Endometrial microvascular endothelial cells (primary cell): ENCODE results near the gene SSR3. TPM values are rescaled to one million over a fixed set of nuclear protein-coding genes. Genes with fewer than 3 reads are reported as not detected.

Experiments
- in situ Hi-C: cut with HindIII; loops from 2 replicates; pipeline ENCODE4 v1.10.0; 2017; ENCODE audit warnings: low sequenced_read_pairs, low pct_unique_long_range_greater_than_20kb; ENCODE audit errors: inconsistent ontology term
- total RNA-seq: library from RNA; depleted of rRNA; stranded (reverse); fragments of >200 nt; gene quantifications from one replicate; pipeline ENCODE4 v1.2.3, GENCODE V29; 2015; ENCODE audit errors: inconsistent ontology term

The SSR3 gene
- total RNA-seq, 1 donor from 2014 or later, result 384 TPM

DNA sequence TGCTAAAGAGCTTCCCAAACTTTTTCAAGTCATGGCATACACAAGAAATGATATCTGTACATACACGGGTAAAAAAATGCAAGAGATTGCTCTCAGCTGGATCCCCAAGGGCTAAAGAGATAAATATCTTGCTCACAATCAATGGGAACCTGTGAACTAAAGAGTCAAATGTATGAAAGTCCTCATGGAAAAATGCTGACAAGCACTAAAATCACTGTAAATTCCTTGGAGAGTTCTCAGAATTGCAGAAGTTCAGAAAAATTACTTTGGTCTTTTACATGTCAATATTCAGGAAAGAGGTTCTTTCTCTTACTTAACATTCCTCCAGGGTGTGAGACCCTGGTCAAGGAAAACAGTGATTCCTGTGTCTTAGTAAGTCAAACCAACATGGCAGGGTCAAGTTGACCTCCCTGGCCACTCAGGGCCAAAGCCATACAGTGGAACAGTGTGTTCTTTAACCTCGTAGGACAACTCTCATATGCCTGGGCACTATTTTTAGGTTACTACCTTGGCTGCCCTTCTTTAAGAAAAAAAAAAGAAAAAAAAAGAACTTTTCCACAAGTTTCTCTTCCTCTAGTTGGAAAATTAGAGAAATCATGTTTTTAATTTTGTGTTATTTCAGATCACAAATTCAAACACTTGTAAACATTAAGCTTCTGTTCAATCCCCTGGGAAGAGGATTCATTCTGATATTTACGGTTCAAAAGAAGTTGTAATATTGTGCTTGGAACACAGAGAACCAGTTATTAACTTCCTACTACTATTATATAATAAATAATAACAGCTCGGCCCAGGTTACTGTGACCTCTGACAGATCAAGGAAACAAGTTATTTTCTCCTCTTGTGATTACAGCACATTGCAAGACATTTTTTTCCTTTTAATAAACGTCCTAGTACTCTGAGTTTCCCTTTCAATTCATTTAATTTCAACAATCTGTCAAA is 12.5 kb downstream of the SSR3 start:
- in situ Hi-C loops, result no loop called here

DNA sequence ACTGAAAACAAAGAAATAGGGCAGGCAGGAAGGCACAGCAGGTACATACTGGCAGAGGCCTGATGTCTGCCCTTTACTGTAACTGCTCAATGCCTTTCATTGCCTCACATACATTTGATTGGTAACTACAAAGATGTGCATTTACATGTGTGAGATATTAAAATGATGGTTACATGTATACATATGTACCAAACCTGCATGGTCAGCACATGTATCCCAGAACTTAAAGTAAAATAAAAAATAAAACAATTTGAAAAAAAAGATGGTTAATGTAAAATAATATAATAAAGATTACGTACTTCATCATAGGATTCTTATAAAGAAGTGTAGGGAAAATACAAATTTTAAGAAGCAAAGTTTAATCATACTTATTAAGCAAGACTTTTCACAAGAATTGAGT is 15.1 kb downstream of the SSR3 start:
- in situ Hi-C loops, result no loop called here

DNA sequence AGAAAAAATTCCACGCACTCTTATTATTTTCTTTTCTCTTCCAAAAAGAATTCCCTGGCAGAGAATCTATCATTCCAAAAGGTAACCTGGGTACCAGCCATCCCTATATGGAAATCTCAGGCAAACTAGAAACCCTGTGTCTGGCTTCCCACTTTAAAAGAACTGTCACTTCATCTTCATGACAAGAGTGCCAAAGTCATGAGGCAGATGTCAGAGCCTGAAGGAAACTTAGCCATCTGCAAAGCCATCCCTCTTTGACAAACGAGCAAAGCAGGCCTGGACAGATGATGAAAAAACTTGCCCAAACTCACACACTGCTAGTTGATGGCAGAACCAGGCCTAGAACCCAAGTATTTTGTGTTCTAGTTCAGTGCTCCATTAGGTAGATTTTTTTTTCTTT is 15.9 kb downstream of the SSR3 start:
- in situ Hi-C loops, result no loop called here

DNA sequence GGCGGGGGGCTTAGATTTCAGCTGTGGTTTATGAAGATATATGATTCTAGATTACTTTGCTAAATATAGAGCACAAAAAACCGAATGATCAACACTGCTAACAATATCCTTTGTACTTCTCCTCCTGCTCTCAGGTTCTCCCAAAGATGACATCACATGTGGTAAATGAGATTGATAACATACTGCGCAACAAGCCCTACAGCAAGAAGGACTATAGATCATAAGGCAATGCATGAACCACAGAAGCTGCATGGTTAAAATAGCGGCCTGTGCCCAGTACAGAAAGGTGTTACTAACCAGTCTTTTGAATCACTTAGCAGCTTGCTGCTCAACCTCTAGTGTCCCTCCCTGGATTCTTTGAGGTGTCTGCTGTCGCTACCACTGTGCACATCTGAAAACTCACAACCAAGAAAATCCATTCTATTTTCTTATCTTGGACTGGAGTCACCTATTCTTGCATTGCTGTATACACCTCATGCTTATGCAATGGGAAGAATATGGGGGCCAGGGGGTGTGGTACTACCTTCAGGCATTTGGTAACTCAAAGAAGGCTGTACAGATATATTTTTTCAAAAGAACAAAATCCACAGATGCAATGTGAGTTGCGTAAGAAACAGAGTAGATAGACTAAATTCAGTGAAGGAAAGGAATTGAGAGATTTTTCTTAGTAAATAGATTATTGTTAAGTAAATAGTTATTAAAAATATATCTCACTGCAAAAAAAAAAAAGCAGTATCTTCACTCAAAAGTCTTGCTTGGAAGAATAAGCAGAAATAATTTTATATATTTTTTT is 18.2 kb downstream of the SSR3 start:
- in situ Hi-C loops, result no loop called here

DNA sequence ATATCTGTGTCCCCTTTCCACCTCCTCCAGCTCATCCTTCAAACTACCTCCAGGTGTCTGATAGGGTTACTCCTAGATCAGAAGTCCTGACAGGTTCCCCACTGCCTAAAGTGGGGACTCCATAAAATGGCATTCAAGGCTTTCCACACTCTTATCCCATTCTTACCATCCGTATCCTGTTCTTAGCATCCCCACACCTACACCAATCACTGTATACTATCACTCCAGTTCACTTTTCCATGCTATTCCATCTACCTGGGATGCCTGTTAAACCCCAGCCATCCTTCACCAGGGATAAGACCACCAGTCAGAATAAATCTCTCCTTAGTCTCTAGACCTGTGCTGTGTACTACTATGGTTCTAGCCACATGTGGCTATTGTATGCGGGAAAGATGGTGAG is 19.1 kb downstream of the SSR3 start:
- in situ Hi-C loops, result no loop called here

DNA sequence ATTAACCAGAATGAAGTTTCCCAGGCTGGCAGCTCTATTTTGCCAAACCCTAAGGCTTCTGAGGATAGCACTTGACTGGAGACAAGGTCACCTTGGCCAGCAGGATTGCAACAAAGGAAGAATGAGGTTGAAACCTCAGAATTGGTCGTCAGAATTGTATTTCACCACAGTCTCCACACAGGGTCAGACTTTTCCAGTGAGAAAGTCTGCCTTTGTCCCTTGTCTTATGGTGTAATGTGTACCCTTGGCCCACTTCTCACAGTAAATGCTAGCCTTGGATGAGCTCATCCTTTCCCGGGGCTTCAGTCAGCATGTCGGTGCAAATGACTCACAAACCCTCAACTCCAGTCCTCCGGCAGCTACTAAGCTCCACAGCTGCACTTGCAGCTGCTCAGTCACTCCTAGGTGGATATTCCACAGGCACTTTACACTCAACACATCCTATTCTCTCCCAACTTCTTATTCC is 19.7 kb downstream of the SSR3 start:
- in situ Hi-C loops, result no loop called here

DNA sequence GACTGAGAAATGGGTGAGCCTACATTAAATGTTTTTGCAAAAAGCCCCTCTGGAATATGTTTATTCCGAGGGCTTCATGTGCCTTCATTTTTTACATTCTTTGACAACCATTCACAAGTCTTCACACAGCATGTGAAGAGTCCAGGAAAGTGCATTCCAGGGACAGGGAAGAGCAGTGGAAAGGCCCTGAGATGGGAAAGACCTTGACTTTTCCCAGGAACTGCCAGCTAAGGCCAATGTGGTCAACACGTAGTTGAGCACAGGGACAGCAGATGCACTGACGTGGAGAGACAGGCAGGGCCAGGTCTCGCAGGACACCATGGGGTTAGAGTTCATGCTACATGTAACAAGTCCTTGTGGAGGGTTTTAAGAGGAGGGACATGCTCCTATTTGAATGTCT is 21.7 kb downstream of the SSR3 start:
- in situ Hi-C loops, result no loop called here

DNA sequence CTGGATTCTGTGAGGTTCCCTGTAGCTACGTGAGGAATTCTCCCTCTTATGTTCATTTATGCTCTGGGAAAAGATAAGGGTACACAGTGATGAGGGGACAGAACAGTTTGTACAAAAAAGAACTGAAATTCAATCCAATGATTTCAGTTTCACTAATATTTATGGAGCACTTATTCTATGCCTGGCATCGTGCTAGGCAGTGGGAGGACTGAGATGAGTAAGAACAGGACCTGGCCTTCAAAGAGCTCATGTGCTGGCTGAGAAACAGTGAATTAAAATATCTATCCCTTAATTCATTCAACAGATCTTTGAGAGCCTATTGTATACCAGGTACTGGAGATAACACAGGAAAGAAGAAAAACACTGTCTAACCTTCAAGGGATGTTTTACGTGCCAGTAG is 22.2 kb downstream of the SSR3 start:
- in situ Hi-C loops, result no loop called here

DNA sequence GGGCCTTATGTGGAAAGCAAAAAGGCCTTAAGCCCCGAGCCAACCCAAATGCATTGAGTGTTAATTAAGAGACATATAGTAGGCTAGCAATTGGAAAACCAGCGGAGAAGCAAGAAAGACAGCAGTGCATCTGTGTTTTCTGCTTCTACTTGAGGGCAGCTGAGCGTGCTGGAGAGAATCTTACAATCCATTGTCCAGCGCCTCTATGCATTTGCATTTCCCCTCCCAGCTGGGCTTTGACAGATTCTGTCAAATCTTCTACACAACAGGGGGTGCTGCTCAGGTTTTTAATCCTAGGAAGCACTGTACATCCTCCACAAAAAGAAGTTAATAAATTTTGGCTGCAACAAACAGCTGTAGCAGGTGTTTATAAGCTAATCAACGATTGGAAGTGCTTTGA is 23.9 kb downstream of the SSR3 start:
- in situ Hi-C loops, result no loop called here

DNA sequence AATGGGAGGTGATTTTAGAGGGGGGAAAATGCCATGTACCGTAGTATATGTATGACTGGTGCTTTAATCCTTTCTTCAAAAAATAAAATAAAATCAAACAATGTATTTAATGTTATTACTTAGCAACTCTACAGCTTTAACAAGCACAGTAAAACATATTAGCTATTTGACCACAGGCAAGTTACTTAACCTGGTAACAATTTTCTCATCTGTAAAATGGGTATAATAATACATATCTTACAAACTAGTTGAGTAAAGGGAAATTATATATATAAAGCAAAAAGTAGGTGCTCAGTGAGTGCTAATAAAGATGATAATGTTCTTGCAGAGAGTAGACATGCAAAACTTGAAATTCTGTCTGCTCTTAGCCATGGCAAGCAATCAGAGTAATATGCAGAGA is 27.9 kb downstream of the SSR3 start:
- in situ Hi-C loops, result no loop called here

DNA sequence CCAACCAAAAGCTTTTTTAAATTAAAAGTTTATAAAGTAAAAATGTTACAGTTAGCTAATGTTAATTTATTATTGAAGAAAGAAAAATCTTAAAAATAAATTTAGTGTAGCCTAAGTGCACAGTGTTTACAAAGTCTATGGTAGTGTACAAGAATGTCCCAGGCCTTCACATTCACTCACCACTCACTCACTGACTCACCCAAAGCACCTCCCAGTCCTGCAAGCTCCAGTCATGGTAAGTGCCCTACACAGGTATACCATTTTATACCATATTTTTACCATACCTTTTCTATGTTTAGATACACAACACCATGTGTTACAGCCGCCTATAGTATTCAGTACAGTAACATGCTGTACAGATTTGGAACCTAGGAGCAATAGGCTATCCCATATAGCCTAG is 29.1 kb downstream of the SSR3 start:
- in situ Hi-C loops, result no loop called here

DNA sequence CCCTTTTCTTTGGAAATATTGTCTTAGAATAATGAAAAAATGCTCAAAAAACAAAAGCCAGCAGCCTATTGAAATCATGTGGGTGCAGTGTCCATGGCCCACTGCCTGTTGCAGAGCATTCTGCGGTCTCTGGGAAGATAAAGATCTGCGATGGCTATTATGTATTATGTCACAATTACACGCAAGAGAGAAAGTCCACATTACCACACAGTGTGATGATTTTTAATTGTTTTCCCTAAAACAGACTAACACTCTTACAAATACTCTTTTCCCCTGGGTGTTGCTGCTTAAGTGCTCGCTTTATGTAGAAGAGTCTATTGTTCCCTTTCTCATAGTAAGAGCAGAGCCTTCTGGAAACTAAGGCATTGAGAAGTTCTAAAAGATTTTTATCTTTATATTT is 32.2 kb downstream of the SSR3 start:
- in situ Hi-C loops, result loop anchor here (25.0 kb wide), 1 partner anchor 360 kb away; no protein-coding TSS in a partner anchor

DNA sequence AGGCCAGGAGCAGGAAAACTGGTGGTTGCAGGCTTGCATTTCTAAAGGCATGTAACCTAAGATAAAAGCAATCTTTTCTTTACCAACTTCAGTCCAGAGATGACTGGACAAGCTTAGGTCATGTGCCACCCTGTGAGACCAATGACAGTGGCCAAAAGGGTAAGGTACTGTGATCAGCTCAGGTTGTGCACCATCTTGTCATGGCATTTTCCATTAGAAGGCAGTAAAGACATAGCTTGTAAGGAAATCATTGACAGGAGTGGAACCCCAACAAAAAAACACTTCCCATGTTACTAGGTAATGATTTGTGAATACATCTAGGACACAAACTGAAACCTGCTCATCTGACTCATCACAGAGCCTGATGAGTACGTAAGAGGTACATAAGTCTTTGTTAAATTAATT is 35.2 kb downstream of the SSR3 start:
- in situ Hi-C loops, result loop anchor here (25.0 kb wide), 1 partner anchor 357 kb away; no protein-coding TSS in a partner anchor

DNA sequence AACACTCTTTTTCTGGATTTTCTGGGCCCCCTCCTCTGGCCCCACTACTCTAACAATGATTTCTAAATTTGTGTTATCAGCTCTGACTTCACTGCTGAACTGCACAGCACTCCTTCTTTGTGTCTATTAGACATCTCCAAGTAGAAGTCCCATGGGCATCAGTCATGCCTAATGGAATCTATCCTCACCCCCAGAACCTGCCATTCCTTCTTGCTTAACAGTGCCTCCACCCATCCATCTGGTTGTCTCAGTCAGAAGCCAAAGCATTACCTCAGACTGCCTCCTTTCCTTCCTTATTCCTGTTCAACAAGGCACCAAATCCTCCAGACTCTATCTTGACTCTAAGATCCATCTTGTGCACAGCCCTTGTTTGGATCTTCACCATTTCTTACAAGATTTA is 36.2 kb downstream of the SSR3 start:
- in situ Hi-C loops, result loop anchor here (25.0 kb wide), 1 partner anchor 356 kb away; no protein-coding TSS in a partner anchor

DNA sequence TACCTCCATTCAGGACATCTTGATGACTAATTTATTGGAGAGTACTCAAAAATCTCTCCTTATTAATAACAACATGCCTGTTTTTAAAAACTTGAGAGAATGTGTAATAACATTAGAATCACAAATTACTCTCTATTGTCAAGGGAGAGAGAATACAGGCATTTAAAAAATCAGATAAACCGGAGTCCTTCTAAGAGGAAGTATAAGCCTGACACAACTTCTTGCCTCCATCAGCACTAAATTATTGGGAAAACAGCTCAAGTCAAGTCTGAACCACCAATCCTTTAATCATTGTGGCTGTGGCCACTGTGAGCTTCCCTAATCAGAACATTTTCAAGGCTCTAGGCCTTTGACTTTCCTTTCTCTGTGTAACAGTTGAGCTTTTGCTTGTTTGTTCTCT is 38.0 kb downstream of the SSR3 start:
- in situ Hi-C loops, result loop anchor here (25.0 kb wide), 1 partner anchor 355 kb away; no protein-coding TSS in a partner anchor

DNA sequence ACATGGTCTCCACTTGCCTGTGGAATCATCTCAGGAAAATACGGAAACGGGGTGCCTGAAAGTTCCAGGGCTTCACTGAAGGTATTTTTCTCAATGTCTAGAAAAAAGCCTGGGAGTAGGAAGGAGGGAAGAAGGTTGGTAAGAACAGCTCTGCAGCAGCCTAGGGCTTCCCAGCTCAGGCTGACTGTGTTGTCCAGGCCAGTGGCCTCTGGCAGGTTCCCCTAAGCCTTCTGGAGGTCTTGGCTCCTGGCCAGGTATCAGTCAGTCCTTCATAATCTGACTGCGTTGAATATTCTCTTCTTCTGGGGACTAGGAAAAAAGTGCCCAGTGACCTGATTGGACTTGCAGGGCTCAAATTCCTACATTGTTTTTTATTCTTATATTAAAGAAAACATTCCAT is 38.6 kb downstream of the SSR3 start:
- in situ Hi-C loops, result loop anchor here (25.0 kb wide), 1 partner anchor 354 kb away; no protein-coding TSS in a partner anchor

DNA sequence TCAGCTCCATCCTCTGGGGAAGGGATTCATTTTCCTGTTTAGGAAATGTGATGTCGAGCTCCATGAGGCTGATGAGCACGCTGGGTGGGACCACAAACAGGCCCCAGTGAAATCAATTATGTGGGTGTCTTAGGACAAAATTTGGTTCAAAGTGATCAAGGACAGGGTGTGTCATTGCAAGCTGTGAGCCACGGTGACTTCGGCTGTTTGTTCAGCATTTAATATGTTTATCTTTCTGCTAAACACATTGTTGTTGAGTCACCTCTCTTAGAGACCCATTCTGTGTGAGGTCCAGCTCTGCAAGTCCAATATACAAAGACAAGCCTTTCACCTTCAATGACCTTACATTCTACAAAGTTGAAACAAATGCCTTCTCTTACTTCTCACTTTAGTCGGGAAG is 41.3 kb downstream of the SSR3 start:
- in situ Hi-C loops, result loop anchor here (25.0 kb wide), 1 partner anchor 351 kb away; no protein-coding TSS in a partner anchor

DNA sequence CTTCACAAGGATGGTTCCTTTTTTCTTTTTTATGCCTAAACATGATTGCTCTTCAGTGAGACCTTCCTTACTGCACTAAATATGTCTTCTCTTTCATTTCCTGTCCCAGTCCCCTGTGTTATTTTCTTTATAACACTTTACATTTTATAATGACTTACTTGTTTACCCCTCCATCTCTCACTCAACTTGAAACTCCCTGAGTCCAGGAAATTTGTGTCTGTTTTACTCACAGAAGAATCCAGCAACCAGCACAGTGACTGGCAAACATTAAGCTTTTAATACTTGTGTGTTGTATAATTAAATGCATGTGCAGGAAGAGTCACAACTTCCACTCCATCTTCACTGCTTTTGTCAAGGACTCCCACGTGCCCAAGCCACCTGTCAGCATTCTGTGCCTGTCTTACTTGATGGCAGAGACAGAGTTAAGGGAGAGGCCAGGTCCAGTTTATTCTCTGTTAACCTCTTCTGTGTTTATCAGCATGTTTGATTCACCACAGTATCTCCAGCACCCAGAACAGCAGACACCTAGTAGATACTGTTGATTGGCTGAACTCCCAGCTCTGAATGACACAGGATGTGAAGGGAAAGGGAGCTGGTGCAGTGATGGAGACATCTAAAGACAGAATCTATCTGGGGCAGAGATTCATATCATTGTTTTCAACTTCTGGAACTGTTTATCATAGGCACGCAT is 42.8 kb downstream of the SSR3 start:
- in situ Hi-C loops, result loop anchor here (25.0 kb wide), 1 partner anchor 350 kb away; no protein-coding TSS in a partner anchor
